GM18508 (cell line): ENCODE results near the gene PERM1.
"Not testable (repeated sequence)": the region's sequence is repeated elsewhere in the genome, so short reads cannot be mapped to it uniquely, and the experiment has no call there.

ENCODE experiments used
- ATAC-seq: cut with Tn5 transposase; IDR thresholded peaks from one replicate; pipeline ENCODE4 v1.9.1; 2021; ENCODE audit warnings: moderate number of reproducible peaks; ENCODE audit not compliant: insufficient read depth, unreplicated experiment

PERM1 gene

GRCh38 chr1:981955-982558 is at the start of gene PERM1:
Gene PERM1 (minus strand): TSS chr1:982093. CDS start chr1:981029, 1,064 bp downstream.
- no peak for ATAC-seq

- ATAC-seq = not testable (repeated sequence)
Measured at GRCh38 chr1:1030867-1031658, 49.2 kb upstream of the PERM1 start.

GRCh38 chr1:1027791-1028190 is 45.9 kb upstream of the PERM1 start:
- ATAC-seq = no peak

- no peak for ATAC-seq
Measured at GRCh38 chr1:1026599-1027413, 44.9 kb upstream of the PERM1 start.

- no peak for ATAC-seq
Measured at GRCh38 chr1:1025730-1026129, 43.8 kb upstream of the PERM1 start.

GRCh38 chr1:1024771-1025699 is 43.1 kb upstream of the PERM1 start:
- no peak for ATAC-seq

- ATAC-seq = no peak
Measured at GRCh38 chr1:1024149-1024770, 42.4 kb upstream of the PERM1 start.

GRCh38 chr1:1023700-1024099 is 41.8 kb upstream of the PERM1 start:
- ATAC-seq = no peak

GRCh38 chr1:1022302-1023009 is 40.6 kb upstream of the PERM1 start:
- ATAC-seq = no peak

- no peak for ATAC-seq
Measured at GRCh38 chr1:1021920-1022259, 40.0 kb upstream of the PERM1 start.

GRCh38 chr1:1021010-1021919 is 39.4 kb upstream of the PERM1 start:
- ATAC-seq = no peak

GRCh38 chr1:1020415-1021009 is 38.6 kb upstream of the PERM1 start:
- no peak for ATAC-seq

GRCh38 chr1:1020000-1020404 is 38.1 kb upstream of the PERM1 start, which contains the start of gene AGRN:
Gene AGRN (plus strand): TSS chr1:1020120. CDS start chr1:1020173, 53 bp downstream.
- ATAC-seq = no peak

- no peak for ATAC-seq
Measured at GRCh38 chr1:1019122-1019999, 37.5 kb upstream of the PERM1 start.

GRCh38 chr1:1018321-1018685 is 36.4 kb upstream of the PERM1 start:
- ATAC-seq = not testable (repeated sequence)

GRCh38 chr1:1017397-1018320 is 35.8 kb upstream of the PERM1 start:
- not testable (repeated sequence) for ATAC-seq
